ENCODE data around the gene PNPO.
"Not testable (repeated sequence)": the region's sequence is repeated elsewhere in the genome, so short reads cannot be mapped to it uniquely, and the experiment has no call there.

Gene PNPO

DNA sequence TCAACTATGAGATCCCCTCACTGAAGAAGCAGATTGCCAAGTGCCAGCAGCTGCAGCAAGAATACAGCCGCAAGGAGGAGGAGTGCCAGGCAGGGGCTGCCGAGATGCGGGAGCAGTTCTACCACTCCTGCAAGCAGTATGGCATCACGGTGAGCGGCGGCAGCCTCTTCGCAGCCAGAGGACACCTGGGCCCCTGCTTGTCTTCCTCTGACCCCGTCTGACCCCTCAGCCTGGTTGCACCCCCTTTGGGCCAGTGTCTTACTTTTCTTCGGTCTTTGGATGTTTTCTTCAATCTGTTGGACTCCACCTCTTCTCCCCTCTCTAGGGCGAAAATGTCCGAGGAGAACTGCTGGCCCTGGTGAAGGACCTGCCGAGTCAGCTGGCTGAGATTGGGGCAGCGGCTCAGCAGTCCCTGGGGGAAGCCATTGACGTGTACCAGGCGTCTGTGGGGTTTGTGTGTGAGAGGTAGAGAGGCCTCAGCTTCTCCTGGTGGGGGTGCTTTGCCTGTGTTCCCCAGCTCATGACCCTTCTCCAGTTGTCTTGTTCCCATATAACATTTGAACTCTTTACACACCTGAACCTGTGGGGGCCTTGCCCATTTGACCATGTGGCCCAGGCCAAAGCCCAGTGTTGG lies 33.9 kb downstream of the PNPO start:
- DNase-seq (ENCODE audit: low spot score) = no peak

DNA sequence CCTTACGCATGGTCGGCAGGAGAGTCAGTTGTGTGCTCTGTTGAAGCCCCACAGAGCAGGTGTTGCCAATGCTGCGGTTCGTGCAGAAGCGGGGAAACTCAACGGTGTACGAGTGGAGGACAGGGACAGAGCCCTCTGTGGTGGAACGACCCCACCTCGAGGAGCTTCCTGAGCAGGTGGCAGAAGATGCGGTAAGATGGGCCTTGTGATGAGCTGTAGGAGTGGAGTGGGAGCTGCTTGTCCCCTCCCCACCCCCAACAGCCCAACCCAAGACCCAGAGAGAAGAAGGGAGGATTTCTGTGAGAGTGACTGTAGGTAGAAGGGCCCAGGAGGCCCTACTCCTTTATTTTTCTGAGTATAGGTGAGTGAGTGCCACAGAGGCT lies 34.4 kb downstream of the PNPO start:
- DNase-seq (ENCODE audit: low spot score) = no peak

DNA sequence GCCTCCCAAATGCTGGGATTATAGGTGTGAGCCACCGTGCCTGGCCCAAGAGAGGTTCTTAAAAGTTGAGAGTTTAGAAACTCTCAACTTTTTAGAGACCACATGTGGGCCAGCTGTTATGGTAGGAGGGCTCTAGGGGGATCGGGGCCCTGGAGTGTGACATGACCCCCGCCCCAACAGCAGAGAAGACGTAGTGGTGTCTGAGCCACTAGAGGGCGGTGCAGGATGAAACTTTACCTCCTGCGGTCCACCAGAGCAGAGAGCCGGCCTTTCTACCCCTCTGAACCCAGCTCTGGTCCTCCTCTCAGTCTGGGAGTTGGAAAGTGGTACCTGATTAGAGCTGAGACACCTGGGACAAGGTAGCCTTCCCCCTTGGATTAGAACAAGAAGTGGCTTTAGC lies 37.0 kb downstream of the PNPO start:
- peak; percentile 82 for DNase-seq (ENCODE audit: low spot score)

DNA sequence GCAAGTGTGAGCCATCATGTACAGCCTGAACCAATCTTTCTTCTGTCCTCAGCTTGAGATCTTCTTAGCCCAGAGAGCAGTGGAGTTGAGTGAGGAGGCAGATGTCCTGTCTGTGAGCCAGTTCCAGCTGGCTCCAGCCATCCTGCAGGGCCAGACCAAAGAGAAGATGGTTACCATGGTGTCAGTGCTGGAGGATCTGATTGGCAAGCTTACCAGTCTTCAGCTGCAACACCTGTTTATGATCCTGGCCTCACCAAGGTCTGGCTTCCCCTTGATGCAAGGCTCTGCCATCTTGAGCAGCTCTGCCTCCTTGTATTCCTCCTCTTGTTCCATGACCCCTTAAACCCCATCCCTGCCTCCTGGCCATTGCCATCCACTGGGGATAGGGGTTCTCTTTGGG lies 39.2 kb downstream of the PNPO start:
- no peak for DNase-seq (ENCODE audit: low spot score)

DNA sequence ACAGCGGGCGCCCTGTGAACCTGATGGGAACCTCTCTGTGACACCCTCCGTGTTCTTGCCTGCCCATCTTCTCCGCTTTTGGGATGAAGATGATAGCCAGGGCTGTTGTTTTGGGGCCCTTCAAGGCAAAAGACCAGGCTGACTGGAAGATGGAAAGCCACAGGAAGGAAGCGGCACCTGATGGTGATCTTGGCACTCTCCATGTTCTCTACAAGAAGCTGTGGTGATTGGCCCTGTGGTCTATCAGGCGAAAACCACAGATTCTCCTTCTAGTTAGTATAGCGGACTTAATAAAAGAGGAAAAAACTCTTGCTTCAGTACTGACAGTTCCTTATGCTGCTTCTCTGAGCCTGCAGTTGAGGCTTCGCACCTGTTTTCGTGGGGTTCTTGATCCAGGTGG lies 40.1 kb downstream of the PNPO start:
- no peak for DNase-seq (ENCODE audit: low spot score)

DNA sequence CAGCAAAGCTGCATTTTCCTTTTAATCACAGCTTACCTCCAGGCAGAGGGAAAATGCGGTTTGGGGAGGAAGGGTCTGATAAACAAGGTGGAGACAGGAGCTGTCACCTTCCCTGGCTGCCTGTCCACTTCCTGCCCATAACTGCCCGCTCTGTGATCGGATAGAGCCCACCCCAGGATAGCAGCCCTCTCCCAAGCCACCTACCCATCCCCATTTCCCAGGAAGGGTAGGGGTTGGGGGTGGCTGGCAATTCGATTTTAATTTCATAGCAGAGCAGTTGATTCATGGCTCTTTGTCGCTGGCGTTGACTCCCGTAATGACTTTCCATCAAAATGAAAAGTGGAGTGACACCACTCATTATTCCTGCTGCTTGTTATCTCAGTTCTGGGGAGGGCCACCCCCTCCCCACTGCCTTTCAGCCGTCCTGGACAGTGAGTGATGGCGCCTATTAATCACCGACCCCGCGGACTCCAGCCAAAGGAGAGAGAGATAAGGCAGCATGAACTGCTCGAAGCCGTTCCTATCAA lies 40.8 kb downstream of the PNPO start:
- no peak for DNase-seq (ENCODE audit: low spot score)

DNA sequence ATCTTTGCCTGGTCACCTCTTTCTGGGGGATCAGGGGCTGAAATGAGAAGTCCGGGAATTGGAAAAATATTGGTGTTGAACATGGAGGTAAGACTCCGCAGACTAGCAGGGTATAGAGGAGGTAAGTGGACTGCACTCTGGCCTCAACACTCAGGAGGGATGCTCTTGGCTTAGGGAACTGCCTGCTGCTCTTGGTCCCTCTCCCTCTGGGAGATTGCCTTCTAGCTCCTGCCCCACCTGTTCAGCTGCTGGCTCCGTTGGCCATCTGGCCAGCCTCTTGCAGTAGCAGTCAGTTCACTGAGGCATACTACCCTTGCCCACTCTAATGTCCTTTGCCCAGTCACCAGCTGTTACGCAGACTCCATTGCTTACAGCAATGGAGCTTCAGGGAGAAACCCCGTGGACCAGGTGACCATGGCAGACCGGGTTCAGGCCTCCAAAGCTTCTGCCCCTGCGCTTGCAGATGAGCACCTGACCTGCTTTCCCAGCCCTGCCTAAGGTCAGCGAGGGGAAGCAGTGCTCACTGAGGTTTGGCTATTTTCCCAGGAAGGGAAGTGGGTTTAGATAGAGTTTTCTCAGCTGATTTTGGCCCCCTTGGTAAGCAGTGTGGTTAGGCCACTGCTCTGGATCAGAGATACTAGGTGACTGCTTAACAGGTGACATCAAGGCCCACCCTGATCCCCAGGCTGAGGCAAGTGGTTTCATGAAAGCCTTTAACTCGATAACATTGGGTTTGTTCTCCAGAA lies 41.4 kb downstream of the PNPO start:
- no peak for DNase-seq (ENCODE audit: low spot score)

DNA sequence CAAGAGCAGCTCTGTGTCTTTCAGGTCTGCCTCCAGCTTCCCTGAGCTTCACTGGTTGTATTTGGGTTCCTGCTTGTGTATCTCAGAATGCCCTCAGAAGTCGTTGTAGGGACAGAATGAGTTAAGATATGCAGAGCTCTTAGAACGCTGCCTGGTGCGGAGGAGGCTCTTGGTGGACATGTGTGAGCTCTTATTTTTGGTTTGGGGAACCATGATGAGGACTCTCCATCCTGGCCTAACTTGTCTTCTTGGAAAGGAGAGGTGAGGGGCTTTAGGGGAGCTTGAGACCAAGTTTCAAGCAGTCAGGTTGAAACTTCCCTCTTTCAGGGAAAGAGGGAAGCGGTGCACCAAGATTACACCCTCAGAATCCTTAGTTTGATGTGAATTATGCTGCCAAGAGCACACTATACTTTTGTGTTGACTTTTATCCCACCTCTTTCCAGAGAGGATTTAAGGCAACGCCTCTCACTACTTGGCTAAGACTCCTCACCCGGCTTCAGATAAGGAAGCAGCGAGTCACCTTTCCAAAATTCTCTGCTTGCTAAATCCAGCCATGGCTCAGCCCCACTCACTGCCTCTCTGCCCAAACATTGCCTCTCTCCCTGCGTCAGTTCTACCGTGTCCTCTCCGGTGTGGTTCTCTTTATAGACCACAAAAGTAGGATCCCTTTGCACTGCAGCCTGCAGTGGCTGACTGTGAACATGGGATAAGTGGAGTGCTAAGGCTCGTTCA lies 42.3 kb downstream of the PNPO start:
- DNase-seq (ENCODE audit: low spot score) = no peak

DNA sequence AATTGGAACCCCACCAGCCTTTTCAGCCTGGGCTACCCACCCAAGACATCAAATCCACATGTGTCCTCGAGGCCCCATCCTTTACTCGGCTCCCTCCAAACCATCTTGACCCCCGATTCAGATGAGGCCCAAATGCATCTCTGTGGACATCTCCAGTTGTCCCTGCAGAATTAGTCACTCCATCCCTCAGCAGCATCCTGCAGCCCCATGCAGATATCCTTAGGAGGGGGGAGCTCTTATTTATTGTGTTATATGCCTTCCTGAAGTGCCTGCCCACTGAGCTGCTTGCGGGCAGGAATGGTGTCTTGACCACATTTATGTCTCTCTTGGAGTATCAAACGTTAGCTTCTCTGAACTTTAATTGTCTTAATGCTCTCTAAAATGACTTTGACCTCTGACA lies 45.1 kb downstream of the PNPO start:
- DNase-seq (ENCODE audit: low spot score) = no peak

DNA sequence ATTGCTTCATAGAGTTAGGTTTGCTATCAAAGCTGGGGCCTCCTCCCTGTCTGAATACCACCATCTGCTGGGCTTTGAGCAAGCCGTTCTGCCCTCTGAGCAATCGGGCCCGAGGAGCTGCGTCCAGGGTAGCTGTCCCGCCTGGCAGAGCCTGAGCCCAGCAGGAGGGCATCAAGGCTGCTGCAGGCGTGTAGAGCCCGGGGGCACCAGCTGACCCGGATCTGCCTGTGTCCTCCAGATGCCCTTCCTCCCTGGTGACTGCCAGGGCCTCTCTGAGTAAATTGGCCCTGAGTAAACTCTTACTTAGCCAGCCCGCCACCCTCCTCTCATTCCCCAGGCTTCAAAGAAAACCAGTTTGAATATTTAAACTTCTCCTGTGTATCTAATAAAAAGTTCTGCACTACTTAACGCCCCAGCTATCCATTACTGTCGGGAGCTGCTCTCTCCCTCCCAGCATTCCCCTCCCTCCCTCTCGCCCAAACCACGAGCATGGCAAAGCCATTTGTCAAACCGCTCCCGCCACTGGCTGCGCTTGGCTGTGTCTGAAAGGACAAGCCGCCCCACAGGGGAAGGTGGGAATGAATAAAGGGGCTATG lies 46.0 kb downstream of the PNPO start:
- peak; percentile 63 for DNase-seq (ENCODE audit: low spot score)

DNA sequence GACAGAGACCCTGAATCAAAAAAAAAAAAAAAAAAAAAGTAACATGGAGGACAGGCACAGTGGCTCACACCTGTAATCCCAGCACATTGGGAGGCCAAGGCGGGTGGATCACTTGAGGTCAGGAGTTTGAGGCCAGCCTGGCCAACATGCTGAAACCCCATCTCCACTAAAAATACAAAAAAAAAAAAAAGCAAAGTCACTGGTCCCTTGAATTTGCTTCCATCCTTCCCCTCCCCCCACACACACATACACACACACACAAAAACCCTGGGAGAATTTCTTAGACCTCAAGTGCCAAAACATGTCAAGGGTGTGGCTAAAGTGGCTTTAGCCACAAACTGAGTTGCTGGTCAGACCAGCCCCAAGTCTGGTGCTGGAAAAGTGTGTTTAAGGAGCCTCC lies 47.1 kb downstream of the PNPO start:
- DNase-seq (ENCODE audit: low spot score) = not testable (repeated sequence)

DNA sequence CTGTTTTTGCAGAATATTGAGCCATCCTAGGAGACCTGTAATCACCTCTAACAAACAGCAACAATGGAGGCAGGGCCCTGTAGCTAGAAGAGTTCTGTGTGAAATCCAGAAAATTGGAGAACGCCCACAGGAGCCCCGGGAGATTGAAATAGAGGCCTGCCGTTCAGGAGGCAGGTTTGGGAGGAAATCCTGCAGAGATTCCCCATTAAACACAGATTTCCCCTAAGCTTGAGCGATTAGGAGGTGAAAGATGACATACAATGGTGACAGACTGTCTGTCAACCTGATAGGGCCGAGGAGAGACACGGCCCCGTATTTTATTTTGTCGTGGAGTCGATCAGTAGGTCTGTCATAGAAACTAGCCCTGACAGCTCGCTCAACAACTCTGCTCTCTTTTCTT lies 47.8 kb downstream of the PNPO start:
- DNase-seq (ENCODE audit: low spot score) = no peak

DNA sequence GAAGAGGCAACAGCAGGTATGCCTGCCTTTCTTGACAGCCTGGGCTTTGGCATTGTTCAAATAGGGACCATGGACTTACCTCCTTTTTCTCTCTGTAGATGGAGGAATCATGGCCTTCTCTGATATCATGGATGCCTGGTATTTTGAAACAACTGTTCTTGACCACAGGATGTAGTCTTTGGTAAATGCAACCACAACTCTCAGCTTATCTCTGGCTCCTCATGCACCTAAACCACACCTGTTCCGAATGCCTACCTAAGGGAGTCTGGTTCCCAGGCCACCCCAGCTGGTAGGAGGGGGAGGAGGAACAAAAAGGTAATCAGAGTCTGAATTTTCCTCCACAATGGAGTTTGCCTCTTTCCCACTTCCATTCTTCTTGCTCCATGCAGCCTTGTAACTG lies 48.3 kb downstream of the PNPO start:
- no peak for DNase-seq (ENCODE audit: low spot score)

DNA sequence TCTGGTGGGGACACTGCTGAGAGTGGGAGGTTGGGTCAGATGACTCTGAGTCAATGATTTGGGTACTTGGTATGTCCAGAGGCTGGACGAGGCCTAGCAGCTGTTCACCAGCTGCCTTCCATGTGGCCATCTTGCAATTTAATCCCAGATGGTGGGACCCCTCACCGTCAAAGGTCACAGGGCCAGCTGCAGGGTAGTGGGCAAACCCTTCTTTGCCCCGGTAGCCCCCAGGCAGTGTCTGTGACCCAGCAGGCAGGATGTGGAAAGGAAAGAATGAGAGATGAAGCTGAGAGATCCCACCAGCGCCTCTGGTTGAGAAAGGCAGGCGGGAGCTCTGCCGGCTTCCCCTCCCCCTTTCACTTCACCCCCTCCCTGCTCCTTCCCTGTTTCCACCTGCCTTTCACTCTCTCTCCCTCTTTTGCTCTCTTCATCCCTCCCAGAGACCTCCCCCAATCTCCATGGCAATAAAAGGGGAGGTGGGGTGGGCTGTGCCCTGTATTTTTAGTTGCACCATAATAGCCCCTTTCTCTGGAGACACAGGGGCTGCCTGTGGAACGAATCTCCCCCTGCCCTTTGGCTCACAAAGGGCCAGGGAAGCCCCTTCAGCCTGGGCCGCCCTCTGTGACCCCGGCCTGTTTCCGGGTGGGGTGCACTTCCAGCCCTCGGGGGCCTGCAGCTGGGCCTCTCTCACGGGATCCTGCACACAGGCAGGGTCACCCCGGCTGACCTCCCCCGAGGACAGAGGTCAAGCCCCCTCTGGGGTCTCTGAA lies 49.8 kb downstream of the PNPO start:
- no peak for DNase-seq (ENCODE audit: low spot score)

DNA sequence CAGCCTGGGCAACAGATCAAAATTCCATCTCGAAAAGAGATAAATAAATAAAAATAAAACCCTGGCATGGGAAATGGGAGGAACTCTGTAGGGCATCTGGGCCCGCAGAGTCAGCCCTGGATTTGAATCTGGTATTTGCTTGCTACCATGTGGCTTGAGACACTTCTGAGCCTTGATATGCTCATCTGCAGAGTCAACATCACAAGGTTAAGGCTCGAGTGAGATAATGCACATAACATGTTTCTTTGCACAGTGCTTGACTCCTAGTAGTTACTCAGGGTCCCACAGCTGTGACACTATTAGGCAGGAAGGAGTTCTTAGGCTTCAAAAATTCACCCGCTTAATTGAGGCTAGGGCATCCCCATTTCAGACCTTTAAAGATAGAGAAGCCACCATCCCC lies 50.8 kb downstream of the PNPO start:
- DNase-seq (ENCODE audit: low spot score) = no peak

DNA sequence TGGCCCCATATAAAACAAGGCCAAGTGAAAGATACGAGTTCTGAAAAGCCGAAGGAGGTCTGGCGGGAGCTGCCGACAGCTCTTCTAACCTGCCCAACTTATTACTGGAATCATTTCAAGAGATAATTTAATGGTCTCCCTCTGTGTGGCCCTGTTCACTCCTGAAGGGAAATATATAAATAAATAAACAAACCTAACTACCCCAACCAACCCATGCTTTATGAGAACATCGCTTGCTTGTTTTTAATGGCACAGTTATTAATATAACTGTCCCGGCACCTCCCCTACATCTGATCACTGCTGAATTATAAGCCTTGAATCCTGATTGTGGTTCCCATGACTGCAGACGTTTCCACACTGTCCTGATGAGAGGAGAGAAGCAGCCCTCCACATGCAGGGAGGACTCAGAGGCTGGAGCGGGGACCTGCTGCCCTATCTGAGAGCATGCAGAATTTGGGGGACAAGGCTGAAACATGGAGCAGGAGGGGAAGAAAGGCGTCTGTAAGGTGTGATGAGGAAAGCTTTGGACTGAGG lies 51.7 kb downstream of the PNPO start:
- no peak for DNase-seq (ENCODE audit: low spot score)

DNA sequence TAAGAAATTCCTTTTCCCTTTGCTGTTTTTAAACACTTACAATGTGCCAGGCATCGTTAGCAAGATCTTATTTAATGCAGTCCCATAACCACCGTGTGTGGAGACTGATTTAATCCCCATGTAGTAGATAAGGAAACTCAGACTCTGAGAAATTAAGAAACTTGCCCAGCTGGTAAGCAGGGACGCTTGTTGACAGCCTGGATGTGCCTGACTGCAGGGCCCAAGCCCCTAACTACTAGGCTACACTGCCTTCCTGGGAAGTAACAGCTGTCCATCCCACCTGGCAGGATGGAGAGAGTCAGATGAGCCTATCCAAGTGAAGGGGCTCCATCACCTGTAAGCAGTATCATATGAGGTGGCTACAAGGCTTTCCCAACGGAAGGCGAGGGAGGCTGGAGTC lies 52.6 kb downstream of the PNPO start:
- no peak for DNase-seq (ENCODE audit: low spot score)

DNA sequence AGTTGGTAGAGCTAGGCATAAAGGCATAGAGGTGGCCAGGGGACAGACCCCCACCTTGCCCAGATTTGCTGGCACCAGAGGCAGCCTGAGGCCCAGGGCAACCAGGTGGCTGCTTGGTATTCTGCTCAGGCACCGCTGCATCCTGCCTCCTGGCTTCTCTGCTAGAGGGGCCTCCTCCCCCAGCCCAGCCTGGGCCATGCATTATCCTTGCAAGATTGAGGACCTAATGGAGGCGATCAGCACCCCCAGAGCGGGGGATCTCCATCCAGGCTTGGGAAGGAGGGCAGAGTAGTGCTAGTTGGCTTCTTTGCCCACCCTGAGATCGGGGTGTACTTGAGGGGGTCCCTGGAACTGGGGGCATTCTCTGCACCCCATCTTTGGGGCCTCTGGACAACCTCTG lies 53.4 kb downstream of the PNPO start:
- DNase-seq (ENCODE audit: low spot score) = no peak

DNA sequence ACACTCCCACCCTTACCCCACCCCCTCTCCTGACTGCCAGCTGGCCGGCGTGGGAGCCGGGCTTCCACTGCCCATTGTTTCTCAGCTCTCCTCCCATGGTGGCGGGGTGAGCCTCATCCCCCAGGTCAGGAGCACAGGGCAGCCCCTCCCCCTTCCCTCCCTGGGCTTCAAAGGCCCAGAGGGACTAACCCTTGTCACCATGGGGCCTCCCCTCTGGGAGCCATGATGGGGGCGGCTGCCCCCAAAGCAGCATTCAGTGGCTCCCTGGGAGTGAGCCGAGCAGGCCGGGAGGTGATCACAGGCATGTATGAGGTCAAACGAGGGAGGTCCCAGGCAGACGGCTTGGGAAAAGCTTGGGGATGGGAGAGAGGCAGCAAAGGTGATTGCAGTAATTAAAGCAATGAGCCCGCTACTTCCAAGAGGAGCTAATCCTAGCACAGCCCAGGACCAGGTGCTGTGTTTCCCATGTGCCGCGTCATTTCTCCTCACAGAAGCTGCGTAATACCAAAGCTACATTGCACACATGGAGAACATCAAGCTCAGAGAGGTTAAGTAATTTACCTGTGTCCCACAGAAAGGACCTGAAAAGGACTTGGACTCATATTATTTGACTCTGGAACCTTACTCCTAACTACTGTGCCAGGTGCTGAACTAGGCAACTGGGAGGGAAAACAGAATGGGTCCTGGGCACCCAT lies 54.0 kb downstream of the PNPO start:
- no peak for DNase-seq (ENCODE audit: low spot score)

DNA sequence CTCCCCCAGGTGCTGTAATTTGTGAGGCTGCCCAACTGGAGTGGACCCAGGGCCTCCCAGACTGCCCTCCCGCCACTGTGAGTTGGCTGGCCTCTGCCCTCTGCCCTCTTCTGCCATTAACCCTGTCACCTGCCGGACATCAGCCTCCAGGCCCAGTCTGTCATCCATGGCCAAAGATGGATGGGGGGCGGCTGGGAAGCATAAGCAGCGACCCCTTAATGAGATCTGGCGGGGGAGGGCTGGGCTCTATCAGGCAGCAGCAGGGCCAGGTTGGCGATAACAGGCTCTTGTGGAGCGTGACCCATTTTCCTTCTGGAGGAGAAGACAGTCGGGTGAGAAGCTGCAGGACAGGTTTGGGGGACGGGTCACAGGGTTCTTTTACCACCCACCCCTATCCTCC lies 54.8 kb downstream of the PNPO start:
- no peak for DNase-seq (ENCODE audit: low spot score)

DNA sequence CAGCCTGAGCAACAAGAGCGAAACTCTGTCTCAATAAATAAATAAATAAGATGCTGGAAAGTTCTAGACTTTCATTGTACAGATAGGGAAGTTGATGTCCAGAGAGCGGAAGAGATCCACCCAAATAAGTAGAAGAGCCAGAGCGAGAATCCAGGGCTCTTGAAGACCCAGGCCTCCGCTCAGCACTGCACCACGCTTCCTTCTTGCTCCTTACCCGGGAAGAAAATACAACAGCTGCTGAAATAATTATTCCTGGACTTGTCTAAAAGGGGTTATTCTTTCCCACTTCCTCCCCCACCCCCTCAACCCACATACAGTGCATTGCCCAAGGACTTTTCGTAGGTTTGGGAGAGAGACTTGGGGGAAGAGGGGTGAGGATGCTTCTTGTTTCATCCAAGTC lies 56.2 kb downstream of the PNPO start:
- no peak for DNase-seq (ENCODE audit: low spot score)
